A549 (cell line): ENCODE data around the gene CCDC185.

Experiments
- EP300 ChIP-seq, 2 experiments: fragments of >200 bp; sonication (Bioruptor Twin); formaldehyde crosslinking; IDR thresholded peaks; 2 replicates in 1 of 2; 3 replicates in 1 of 2; pipeline ENCODE4 v1.6.1; 2016 to 2017
- RAD21 ChIP-seq, 2 experiments: fragments of >200 bp in 1 of 2; sonication (Bioruptor Twin) in 1 of 2; formaldehyde crosslinking in 1 of 2; IDR thresholded peaks in 1 of 2; conservative IDR thresholded peaks in 1 of 2; 2 replicates in 1 of 2; 3 replicates in 1 of 2; pipeline ENCODE4 v1.6.1; 2012 to 2018; ENCODE audit warnings: inconsistent platforms in 1 of 2
- RCOR1 ChIP-seq: fragments of 150-350 bp; IDR thresholded peaks from 2 replicates; pipeline ENCODE4 v1.6.1; 2014; ENCODE audit warnings: antibody characterized with exemption, low read length, low read depth
- ZFP36 ChIP-seq: fragments of 450-650 bp; IDR thresholded peaks from 2 replicates; pipeline ENCODE4 v1.6.1; 2014; ENCODE audit warnings: borderline replicate concordance; ENCODE audit not compliant: partially characterized antibody
- TF ChIP-seq, protein P1 (sequence below): fragments of >200 bp; sonication (Bioruptor Twin); formaldehyde crosslinking; IDR thresholded peaks from 3 replicates; pipeline ENCODE4 v1.5.1; 2016

DNA sequence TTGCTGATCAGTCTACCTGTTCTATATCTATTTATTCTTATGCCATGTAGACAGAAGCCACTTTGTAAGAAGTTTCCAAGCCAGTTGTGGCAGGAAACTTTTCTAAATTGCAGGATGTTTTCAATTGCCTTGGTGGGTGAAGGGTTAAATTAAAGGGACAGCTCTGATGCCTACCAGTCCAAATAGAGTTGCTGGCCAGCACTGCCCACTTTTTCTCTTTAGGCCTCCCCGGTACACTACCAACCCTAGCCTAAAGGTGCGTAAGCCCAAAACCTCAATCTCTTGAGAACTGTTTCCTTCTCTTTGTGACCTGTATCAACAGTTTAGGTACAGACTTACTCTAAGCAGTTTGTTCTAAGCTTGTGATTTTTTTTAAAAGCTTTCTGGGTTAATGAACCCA, 44.8 kb upstream of the CCDC185 start:
- TF ChIP-seq ZFP36 (no peak), EP300 (IDR thresholded peaks at IDR 0.05) (no peak), RCOR1 (no peak), RAD21 (conservative IDR thresholded peaks at IDR 0.05 in 1 of 2, IDR thresholded peaks at IDR 0.05 in 1 of 2) (no peak)
- TF ChIP-seq, protein P1, sequence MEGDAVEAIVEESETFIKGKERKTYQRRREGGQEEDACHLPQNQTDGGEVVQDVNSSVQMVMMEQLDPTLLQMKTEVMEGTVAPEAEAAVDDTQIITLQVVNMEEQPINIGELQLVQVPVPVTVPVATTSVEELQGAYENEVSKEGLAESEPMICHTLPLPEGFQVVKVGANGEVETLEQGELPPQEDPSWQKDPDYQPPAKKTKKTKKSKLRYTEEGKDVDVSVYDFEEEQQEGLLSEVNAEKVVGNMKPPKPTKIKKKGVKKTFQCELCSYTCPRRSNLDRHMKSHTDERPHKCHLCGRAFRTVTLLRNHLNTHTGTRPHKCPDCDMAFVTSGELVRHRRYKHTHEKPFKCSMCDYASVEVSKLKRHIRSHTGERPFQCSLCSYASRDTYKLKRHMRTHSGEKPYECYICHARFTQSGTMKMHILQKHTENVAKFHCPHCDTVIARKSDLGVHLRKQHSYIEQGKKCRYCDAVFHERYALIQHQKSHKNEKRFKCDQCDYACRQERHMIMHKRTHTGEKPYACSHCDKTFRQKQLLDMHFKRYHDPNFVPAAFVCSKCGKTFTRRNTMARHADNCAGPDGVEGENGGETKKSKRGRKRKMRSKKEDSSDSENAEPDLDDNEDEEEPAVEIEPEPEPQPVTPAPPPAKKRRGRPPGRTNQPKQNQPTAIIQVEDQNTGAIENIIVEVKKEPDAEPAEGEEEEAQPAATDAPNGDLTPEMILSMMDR = no peak
